Islet of Langerhans (tissue), 1 donor: ENCODE data around the gene SENP5.

Experiments
- FAIRE-seq: peaks from one replicate; lab custom pipeline; 2011; peaks lifted over from hg19 to GRCh38; lab: Jason Lieb, UNC

The SENP5 gene

GRCh38 chr3:196968233-196969133, 100.8 kb downstream of the SENP5 start, which contains the start of gene PIGZ:
TSS of gene PIGZ (minus strand) at chr3:196968833. CDS start at chr3:196952031, 16,802 bp downstream.
- no peak for FAIRE-seq

DNA sequence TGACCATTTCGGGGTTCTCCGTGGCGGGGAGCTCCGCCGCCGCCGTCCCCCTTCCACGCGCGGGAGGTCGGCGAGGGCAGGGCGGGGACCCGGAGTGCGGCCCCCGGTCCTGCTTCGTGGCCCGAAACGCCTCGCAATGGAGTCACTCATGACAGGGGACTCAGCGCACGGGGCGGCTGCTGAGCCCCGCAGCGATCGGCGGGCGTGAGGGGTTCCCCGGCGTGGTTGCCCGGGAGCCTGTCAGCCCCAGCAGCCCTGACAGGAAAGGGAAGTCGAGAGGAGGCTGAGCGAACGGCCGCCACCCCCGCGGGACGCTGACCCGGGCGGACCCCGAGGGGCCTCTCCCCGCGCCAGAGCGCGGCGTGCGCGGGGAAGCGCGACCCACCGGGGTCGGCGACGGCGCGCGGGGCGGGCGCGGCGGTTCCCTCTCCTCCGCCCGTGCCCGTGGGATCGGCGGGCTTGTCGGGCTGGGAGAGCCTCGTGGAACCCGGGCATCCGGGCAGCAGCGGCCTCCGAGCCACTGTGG, 101.5 kb downstream of the SENP5 start:
- FAIRE-seq: no peak

DNA sequence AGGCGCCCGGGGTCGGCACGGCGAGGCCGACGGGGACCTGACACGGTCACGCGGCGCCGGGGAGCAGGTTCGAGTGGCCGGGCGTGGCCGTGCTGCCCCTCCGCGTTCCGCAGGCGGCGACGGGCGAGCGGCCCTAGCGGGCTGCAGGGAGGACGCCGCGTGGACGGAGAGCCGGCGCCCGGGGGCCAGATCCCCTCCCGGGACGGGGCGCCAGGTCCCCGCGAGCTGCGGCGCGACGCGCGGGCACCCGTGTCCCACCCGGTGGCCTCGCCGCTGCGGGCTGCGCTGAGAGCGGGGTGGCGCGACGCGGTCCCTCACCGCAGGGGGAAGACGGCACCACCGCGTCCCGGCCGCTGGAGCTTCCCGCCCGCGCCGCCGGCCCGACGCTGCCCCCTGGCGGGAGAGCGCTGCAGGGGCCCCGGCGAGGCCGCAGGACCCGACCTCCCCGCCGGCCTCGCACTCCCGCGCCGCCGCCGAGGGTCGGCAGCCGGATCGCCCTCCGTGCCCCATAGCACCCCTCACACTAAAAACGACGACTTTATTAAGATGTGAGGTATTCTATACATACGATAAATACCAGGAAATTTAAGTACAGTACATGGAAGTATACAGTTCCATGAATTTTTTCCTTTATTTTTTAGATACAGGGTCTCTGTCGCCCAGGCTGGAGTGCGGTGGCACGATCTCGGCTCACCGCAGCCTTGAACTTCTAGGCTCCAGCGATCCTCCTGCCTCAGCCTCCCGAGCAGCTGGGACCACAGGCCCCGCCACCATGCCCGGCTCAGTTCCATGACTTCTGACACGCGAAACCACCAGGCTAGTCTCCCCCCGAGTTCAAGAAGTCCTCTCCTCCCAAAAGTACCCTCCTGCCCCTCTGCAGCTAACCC, 102.2 kb downstream of the SENP5 start:
- FAIRE-seq: no peak

DNA sequence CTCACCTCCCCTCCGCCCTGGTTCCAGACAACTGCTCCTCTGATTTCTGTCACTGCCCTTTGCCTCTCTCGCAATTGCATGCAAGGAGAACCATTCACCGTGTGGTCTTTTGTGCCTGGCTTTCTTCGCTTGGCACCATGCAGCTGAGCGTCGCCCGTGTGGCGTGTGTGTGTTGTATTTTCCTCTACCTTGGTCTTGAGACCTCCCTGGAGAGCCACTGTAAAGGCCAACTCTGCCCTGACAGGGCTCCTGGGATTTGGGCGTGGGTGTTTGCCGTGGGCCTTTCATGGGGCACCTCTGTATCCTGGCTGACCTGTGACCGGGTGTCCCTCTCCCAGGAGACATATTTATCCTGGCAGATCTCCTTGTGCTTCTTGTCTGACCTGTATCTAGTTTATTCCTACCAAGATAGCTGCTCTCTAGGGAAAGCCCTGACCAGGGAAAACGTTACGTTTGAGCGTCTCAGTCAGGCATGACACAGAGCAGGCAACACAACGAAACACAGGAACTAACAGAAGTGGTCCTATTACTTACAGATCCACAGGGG, 102.9 kb downstream of the SENP5 start:
- FAIRE-seq: no peak

GRCh38 chr3:196971094-196971698, 103.5 kb downstream of the SENP5 start:
- no peak for FAIRE-seq

- no peak for FAIRE-seq
Measured at GRCh38 chr3:196974661-196975060, 106.9 kb downstream of the SENP5 start.

DNA sequence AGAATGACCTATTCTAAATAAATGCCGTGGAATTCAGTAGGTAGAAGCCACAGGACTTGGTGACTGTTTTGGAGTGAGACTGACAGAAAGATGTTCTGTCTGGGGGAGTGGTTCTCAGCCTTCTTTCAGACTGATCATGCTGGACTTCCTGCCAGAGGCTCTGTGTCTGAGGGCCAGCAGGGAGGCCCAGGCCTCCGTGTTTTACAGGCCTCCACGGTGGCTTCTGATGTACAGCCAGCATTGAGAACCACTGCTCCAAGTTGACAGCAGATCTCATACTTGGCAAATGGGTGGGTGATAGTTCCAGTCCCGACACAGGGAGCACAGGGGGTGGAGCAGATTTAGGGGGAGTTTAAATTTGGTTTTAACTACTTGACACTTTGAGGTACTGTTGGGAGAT, 107.6 kb downstream of the SENP5 start:
- FAIRE-seq: no peak

DNA sequence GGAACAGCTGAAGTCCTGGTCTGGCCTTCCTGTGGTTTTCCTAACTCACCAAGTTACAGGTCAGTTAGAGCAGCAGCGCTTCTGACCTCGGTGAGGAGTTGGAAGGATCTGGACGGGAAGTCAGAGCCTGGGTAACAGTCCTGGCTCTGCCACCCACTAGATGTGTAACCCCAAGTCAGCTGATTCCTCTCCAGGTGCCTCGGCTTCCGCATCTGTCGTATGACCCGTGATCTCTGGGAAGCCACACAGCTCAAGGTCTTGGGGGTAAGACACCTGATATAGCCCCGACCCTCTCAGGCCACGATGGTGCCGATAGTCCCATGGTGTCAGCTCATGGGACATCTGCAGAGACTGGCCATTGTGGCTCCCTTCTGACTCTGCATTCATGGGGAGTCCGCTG, 109.2 kb downstream of the SENP5 start:
- no peak for FAIRE-seq

- FAIRE-seq: no peak
Measured at GRCh38 chr3:196979545-196979944, 111.8 kb downstream of the SENP5 start.

- no peak for FAIRE-seq
Measured at GRCh38 chr3:196981657-196982056, 113.9 kb downstream of the SENP5 start.

- no peak for FAIRE-seq
Measured at GRCh38 chr3:196983186-196983585, 115.5 kb downstream of the SENP5 start.
